Aorta (tissue), 5 donors: ENCODE data around the gene TAGLN3. TPM values are rescaled to one million over a fixed set of nuclear protein-coding genes. Genes with fewer than 3 reads are reported as not detected.
"Not testable (repeated sequence)": the region's sequence is repeated elsewhere in the genome, so short reads cannot be mapped to it uniquely, and the experiment has no call there.

Experiments used
- ATAC-seq: fragments of 200-7000 bp; cut with Tn5 transposase; one replicate; pipeline ENCODE4 v1.9.1; 2022; ENCODE audit warnings: moderate library complexity; ENCODE audit not compliant: low FRiP score
- DNase-seq, 2 donors: peaks; one replicate each; pipeline ENCODE4 v3.0.0-alpha.2; 2020
- H3K27ac ChIP-seq, 2 donors: one replicate each; pipeline ENCODE4 v1.5.1; 2013; ENCODE audit warnings: low read length in 2 of 2, mild to moderate bottlenecking in 2 of 2, moderate library complexity in 2 of 2, control low read depth in 1 of 2, inconsistent platforms in 1 of 2, low read depth in 1 of 2
- H3K27me3 ChIP-seq, 2 donors: one replicate each; pipeline ENCODE4 v1.6.1; 2013; ENCODE audit warnings: control low read depth in 1 of 2, low read length in 1 of 2, mild to moderate bottlenecking in 1 of 2, moderate library complexity in 1 of 2; ENCODE audit not compliant: insufficient read depth in 2 of 2, control insufficient read depth in 1 of 2
- H3K36me3 ChIP-seq, 2 donors: one replicate each; pipeline ENCODE4 v1.6.1; 2013; ENCODE audit warnings: control low read depth in 1 of 2, low read length in 1 of 2, mild to moderate bottlenecking in 1 of 2; ENCODE audit not compliant: insufficient read depth in 2 of 2, control insufficient read depth in 1 of 2
- H3K4me1 ChIP-seq, 2 donors: one replicate each; pipeline ENCODE4 v1.6.1; 2013; ENCODE audit warnings: low read length in 2 of 2, control low read depth in 1 of 2, mild to moderate bottlenecking in 1 of 2, moderate library complexity in 1 of 2; ENCODE audit not compliant: insufficient read depth in 2 of 2, control insufficient read depth in 1 of 2
- H3K4me3 ChIP-seq, 2 donors: one replicate each; pipeline ENCODE4 v1.5.1; 2013; ENCODE audit warnings: low read length in 2 of 2, control low read depth in 1 of 2, mild to moderate bottlenecking in 1 of 2
- H3K9me3 ChIP-seq: one replicate; pipeline ENCODE4 v1.6.1; 2013; ENCODE audit warnings: mild to moderate bottlenecking, low read length; ENCODE audit not compliant: control insufficient read depth
- WGBS, 2 donors: extraction: QIAGEN DNeasy Blood & Tissue Kit; methylation state at CpG; one replicate each; pipeline ENCODE4 v1.1.7; 2013; 5-methylcytosine and 5-hydroxymethylcytosine counted together
- intact Hi-C, 2 donors: fragments of 100-400 bp; cut with DNase I; formaldehyde crosslinking; loops; one replicate each; pipeline versions ENCODE4 v1.14.2 to v1.15.0; 2022
- polyA plus RNA-seq, 2 donors: library from polyadenylated mRNA; stranded (reverse); fragments of 200-250 nt; gene quantifications; one replicate each; pipeline ENCODE4 v1.2.3, GENCODE V29; 2013
- total RNA-seq, 2 donors: library from RNA; stranded (reverse); fragmentation: NEBNext Ultra II Directional; extraction: Animal tissue kit (Norgen Biotek cat#: 25700); gene quantifications; one replicate each; pipeline ENCODE4 v1.2.1, GENCODE V29; 2021
- donor health status: healthy with polysubstance abuse.
- donor health status: Bipolar disorder and iron deficiency.
- donor health status: DM: no; HTN: no; CAD: no.
- donor health status: DM: no; HTN: no; CAD: no.
- donor health status: DM: yes; HTN: yes; CAD: no.

TAGLN3 gene
- total and polyA plus RNA-seq, 4 donors: not detected

DNA sequence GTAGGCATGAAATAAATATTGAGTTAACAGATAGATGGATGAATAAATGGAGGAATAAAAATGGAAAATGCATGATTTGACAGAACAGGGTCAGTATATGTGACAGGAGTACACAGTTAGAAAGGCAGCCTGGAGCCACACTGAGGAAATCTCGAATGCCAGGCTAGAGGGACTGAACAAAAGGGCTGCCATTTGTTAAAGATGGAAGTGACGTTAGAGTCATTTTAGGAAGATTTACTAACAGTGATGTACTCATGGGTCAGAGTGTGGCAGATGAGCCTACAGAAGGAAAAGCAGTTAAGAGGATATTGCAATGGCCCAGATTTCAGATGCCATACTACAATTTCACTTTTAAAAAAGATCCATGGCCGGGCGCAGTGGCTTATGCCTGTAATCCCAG is 28.4 kb downstream of the TAGLN3 start:
- no peak overlapping the region for H3K27ac ChIP-seq
- H3K4me3 ChIP-seq: no peak overlapping the region
- H3K9me3 ChIP-seq: no peaks in the 10 kb centered on the region
- intact Hi-C loops: no loop called here
- DNase-seq (no peak), ATAC-seq (no peak)
- 88 to 92% methylated on average over 4 of the region's 4 CpGs for WGBS, 2 donors
- no peaks in the 10 kb centered on the region for H3K36me3 ChIP-seq
- no peaks in the 10 kb centered on the region for H3K4me1 ChIP-seq
- no peaks in the 10 kb centered on the region for H3K27me3 ChIP-seq

DNA sequence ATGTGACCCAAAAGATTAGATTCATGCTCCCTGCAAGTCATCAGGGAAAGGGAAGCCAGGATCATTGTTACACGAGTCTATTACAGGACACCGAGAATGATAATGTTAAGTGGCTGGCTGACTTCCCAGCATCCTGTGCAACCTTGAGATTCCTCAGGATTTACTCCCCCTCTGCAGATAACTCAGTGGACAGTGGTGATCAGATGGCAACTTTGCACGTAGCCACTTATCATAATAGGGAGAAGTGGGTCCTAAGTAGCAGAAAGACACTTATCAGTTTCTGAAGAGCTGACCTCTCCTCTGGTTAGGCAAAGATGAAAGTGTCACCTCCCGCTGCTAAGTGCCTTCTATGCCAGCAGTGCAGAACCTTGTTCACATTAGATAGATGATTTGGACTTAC is 29.1 kb downstream of the TAGLN3 start:
- Histone ChIP-seq H3K27ac (no peak overlapping the region), H3K9me3 (no peaks in the 10 kb centered on the region), H3K4me1 (no peaks in the 10 kb centered on the region), H3K36me3 (no peaks in the 10 kb centered on the region), H3K27me3 (no peaks in the 10 kb centered on the region), H3K4me3 (no peak overlapping the region)
- intact Hi-C loops: no loop called here
- ATAC-seq (no peak), DNase-seq (no peak)
- 73 to 84% methylated on average over 4 of the region's 4 CpGs for WGBS, 2 donors

DNA sequence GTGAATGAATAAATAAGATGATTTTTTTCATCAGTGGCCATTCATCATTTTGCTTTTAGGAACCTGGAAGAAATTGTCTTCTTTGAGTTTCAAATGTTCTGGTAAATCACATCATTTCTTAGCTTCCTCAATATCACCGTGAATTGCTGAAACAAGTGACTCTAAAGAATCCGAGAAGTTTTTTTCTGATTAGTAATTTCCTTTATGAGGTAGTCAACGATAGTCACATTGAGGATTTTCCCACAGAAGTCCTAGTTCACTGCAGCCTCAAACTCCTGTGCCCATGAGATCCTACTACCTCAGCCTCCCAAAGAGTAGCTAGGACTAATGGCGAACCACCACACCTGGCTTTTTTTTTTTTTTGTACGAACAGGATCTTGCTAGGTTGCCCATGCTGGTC is 32.2 kb downstream of the TAGLN3 start:
- no peaks in the 10 kb centered on the region for H3K9me3 ChIP-seq
- WGBS, 2 donors: 93 to 94% methylated on average over 5 of the region's 5 CpGs
- H3K4me1 ChIP-seq: no peaks in the 10 kb centered on the region
- H3K4me3 ChIP-seq: no peak overlapping the region
- no peaks in the 10 kb centered on the region for H3K27me3 ChIP-seq
- H3K36me3 ChIP-seq: no peaks in the 10 kb centered on the region
- DNase-seq (no peak), ATAC-seq (no peak)
- H3K27ac ChIP-seq: no peak overlapping the region
- intact Hi-C loops: no loop called here

DNA sequence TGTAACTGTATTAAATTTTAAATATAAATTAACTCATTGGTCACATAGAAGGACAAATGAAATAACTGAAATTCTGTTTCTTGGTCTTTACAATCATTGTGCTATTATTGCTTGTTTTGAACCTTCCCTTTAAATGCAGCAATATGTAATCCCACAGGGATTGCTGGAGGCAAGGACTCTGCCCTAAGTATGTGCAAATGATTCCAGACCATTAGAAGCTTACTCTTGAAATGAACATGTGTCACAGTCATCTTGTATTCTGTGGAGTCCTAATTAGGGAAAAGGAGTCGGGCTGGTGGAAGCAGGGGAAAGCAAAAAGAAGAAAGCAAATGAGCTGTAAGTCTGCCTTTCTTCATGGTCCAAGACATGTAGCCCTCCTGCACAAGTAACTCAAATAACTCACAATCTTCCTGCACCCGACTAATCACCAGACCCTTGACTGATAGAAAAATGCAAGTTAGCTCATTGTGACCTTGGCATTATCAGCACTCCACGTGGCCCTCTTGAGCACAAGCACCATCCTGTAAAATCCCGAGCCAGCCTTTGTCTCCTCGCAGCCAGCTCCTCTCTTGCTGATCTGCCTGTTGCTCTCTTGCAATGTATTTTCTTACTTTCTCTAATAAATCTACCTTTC is 33.5 kb downstream of the TAGLN3 start:
- H3K36me3 ChIP-seq: no peaks in the 10 kb centered on the region
- intact Hi-C loops: no loop called here

DNA sequence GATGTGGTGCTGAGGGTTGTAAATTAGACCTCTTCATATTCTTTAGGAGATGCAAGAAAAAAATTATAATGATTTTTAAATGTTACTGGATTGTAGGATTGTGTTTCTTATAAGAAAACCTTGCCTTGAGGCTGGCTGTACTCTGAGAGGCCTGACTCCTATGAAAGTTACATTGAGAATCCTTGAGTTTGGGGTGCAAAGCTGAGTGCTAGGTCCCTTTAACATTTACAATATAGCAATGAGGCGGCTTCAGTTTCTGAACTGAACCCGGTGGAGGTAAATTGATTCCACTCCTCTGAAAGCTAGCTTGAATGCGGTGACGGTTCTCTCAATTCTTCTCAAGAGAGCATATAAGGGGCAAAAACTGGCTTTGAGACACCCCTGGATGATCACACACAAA is 35.7 kb downstream of the TAGLN3 start, which contains the start of gene TMPRSS7:
TMPRSS7 (plus strand) TSS at position 301 of the 400 bp plus-strand sequence. CDS start 110 bp downstream, outside the sequence.
- Histone ChIP-seq H3K9me3 (no peaks in the 10 kb centered on the region), H3K4me3 (no peak within 1 kb of the TSS), H3K36me3 (no peaks in the 10 kb centered on the region), H3K27ac (no peak within 1 kb of the TSS), H3K4me1 (no peaks in the 10 kb centered on the region), H3K27me3 (no peaks in the 10 kb centered on the region)
- WGBS, 2 donors: 93 to 98% methylated on average over 4 of the region's 4 CpGs
- DNase-seq (no peak), ATAC-seq (no peak)
- intact Hi-C loops: no loop called here

More for the DNA sequence above, 33.5 kb downstream of the TAGLN3 start:
- no peak for ATAC-seq
- no peaks in the 10 kb centered on the region for H3K4me1 ChIP-seq
- no peak overlapping the region for H3K27ac ChIP-seq
- no peaks in the 10 kb centered on the region for H3K27me3 ChIP-seq
- 71 to 73% methylated on average over 5 of the region's 5 CpGs for WGBS, 2 donors
- DNase-seq: no peak
- no peak overlapping the region for H3K4me3 ChIP-seq
- H3K9me3 ChIP-seq: no peaks in the 10 kb centered on the region

DNA sequence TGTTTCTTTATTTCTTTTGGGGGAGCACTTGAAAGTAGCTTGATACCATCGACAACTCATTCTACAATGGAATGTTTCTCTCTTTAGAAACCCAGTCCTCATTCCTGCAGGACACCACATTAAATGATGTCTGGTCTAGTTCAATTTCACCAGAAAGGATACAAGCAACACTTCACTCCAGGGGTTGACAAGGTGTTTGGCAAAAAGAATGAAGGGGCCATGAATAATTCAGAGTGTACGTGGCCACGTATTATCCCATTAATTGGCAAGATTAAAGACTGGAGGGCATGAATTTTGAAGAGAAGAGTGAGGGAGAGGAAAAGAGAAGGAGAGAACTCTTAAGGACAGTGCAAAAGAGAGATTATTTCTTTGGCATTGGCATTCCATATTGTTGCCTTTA is 36.5 kb downstream of the TAGLN3 start:
- Histone ChIP-seq H3K27ac (no peak overlapping the region), H3K9me3 (no peaks in the 10 kb centered on the region), H3K27me3 (no peaks in the 10 kb centered on the region), H3K4me3 (no peak overlapping the region), H3K4me1 (no peaks in the 10 kb centered on the region), H3K36me3 (no peaks in the 10 kb centered on the region)
- intact Hi-C loops: no loop called here
- DNase-seq (no peak), ATAC-seq (no peak)
- WGBS, 2 donors: 77 to 82% methylated on average over 3 of the region's 3 CpGs

DNA sequence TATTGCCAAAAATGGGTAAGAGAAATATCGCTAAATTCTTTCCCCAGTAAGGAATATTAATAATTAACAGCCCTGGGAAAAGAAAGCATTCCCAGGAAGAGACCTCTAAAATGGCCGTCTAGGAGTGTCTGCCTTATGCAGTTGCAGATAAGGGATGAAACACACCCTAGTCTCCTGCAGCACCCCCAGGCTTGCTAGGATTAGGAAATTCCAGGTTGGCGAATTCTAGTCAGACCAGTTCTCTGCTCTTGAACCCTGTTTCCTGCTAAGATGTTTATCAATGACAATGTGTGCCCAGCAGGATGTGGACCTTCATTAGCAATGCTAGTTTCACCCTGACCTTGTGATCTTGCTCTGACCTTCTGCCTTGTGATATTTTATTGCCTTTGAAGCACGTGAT is 38.5 kb downstream of the TAGLN3 start:
- H3K27ac ChIP-seq, H3K9me3 ChIP-seq, ATAC-seq, H3K36me3 ChIP-seq, DNase-seq, H3K4me3 ChIP-seq, H3K4me1 ChIP-seq, H3K27me3 ChIP-seq, intact Hi-C loops: not testable (repeated sequence)
- WGBS, 2 donors: 67 to 69% methylated on average over 4 of the region's 4 CpGs

DNA sequence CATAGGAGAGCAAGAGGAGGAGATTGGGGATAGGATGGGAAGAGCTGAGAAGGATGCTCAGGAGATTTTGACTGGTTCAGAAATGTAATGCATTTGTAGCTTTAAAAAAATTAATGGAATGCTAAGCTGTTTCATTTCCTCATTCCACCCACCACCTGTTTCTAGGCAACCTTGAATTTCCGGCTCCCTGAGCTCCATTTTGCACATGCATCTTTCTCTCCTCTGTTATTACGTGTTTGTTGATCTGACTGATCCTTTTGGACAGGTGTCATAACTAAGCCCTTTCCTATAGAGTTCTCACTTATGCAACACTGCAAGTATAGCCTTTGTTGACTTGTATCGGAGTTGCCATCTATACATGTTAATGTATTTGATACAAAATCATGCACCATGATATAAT is 40.1 kb downstream of the TAGLN3 start:
- ATAC-seq (no peak), DNase-seq (no peak)
- H3K4me3 ChIP-seq: no peak overlapping the region
- no peak overlapping the region for H3K27ac ChIP-seq
- no peaks in the 10 kb centered on the region for H3K36me3 ChIP-seq
- WGBS, 2 donors: 75 to 80% methylated on average over 3 of the region's 3 CpGs
- intact Hi-C loops: no loop called here
- H3K9me3 ChIP-seq: no peaks in the 10 kb centered on the region
- no peaks in the 10 kb centered on the region for H3K27me3 ChIP-seq
- H3K4me1 ChIP-seq: no peaks in the 10 kb centered on the region

DNA sequence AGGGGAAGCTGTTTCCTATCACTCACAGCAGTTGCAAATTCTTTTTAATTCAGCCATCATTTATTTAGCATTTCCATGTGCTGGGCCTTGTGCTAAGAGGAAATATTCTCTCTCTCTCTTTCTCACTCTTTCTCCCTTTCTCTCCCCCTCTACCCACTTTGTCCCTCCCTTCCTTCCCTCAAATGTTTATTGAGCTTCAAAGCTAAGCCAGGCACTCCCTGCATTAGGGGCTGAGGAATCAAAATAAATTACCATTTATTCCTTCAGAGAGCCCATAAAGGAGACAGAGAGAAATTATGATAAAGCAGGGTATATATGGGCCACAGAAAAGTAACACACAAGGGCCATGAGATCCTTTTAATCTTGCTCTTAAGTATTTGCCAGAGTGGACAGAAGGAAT is 42.6 kb downstream of the TAGLN3 start:
- Histone ChIP-seq H3K4me3 (no peak overlapping the region), H3K36me3 (no peaks in the 10 kb centered on the region), H3K4me1 (no peaks in the 10 kb centered on the region), H3K27ac (no peak overlapping the region), H3K27me3 (no peaks in the 10 kb centered on the region), H3K9me3 (no peaks in the 10 kb centered on the region)
- ATAC-seq (no peak), DNase-seq (no peak)
- intact Hi-C loops: loop anchor here in 1 of 2 donors (5.0 kb wide), 1 partner anchor 54 kb away; no protein-coding TSS in a partner anchor
